GM19463 (cell line): ENCODE measurements around the gene CAVIN3.

Source experiments
- ATAC-seq: cut with Tn5 transposase; IDR thresholded peaks from one replicate; pipeline ENCODE4 v1.9.1; 2021; ENCODE audit warnings: mild to moderate bottlenecking, moderate library complexity; ENCODE audit not compliant: unreplicated experiment

CAVIN3 gene

GRCh38 chr11:6320411-6321155, at the start of gene CAVIN3:
TSS of gene CAVIN3 (minus strand) at chr11:6320501. CDS start at chr11:6320476, 25 bp downstream.
- ATAC-seq = peak; percentile 51

- no peak for ATAC-seq
Observed at GRCh38 chr11:6365659-6366058, 45.4 kb upstream of the CAVIN3 start.

GRCh38 chr11:6362873-6363678, 42.8 kb upstream of the CAVIN3 start:
- ATAC-seq = peak; percentile 99

- no peak for ATAC-seq
Observed at GRCh38 chr11:6362185-6362872, 42.0 kb upstream of the CAVIN3 start.

GRCh38 chr11:6360183-6360582, 39.9 kb upstream of the CAVIN3 start:
- no peak for ATAC-seq

GRCh38 chr11:6357222-6357621, 36.9 kb upstream of the CAVIN3 start:
- ATAC-seq = peak; percentile 46

GRCh38 chr11:6356503-6357055, 36.3 kb upstream of the CAVIN3 start:
- ATAC-seq = no peak

- no peak for ATAC-seq
Observed at GRCh38 chr11:6354651-6355485, 34.6 kb upstream of the CAVIN3 start.

- ATAC-seq = peak; percentile 76
Observed at GRCh38 chr11:6353367-6353987, 33.2 kb upstream of the CAVIN3 start.

- no peak for ATAC-seq
Observed at GRCh38 chr11:6351782-6352382, 31.6 kb upstream of the CAVIN3 start.

GRCh38 chr11:6350486-6350885, 30.2 kb upstream of the CAVIN3 start:
- no peak for ATAC-seq

GRCh38 chr11:6350043-6350442, 29.7 kb upstream of the CAVIN3 start:
- no peak for ATAC-seq

GRCh38 chr11:6345366-6345765, 25.1 kb upstream of the CAVIN3 start:
- ATAC-seq = no peak

- ATAC-seq = no peak
Observed at GRCh38 chr11:6336293-6336692, 16.0 kb upstream of the CAVIN3 start.

GRCh38 chr11:6334806-6335205, 14.5 kb upstream of the CAVIN3 start:
- ATAC-seq = no peak

GRCh38 chr11:6333095-6333494, 12.8 kb upstream of the CAVIN3 start:
- ATAC-seq = no peak

- ATAC-seq = no peak
Observed at GRCh38 chr11:6332066-6332465, 11.8 kb upstream of the CAVIN3 start.

- no peak for ATAC-seq
Observed at GRCh38 chr11:6328321-6328720, 8.0 kb upstream of the CAVIN3 start.

- no peak for ATAC-seq
Observed at GRCh38 chr11:6327806-6328205, 7.5 kb upstream of the CAVIN3 start.

GRCh38 chr11:6326985-6327384, 6.7 kb upstream of the CAVIN3 start:
- ATAC-seq = no peak
